HG02610 (cell line): ENCODE measurements around the gene DNAI1.
A peak's percentile ranks its signal among the peaks of the same experiment; 100 is the strongest.

ENCODE experiments used
- ATAC-seq: cut with Tn5 transposase; IDR thresholded peaks from one replicate; pipeline ENCODE4 v1.9.1; 2021; ENCODE audit warnings: mild to moderate bottlenecking, moderate library complexity; ENCODE audit not compliant: unreplicated experiment

Gene DNAI1

GRCh38 chr9:34510497-34511468 lies 52.2 kb downstream of the DNAI1 start:
- ATAC-seq: no peak

GRCh38 chr9:34512131-34513078 lies 53.8 kb downstream of the DNAI1 start:
- no peak for ATAC-seq

- no peak for ATAC-seq
These were observed 55.1 kb downstream of the DNAI1 start for GRCh38 chr9:34513567-34514214.

- ATAC-seq: no peak
These were observed 55.8 kb downstream of the DNAI1 start for GRCh38 chr9:34514401-34514800.

GRCh38 chr9:34514816-34515215 lies 56.2 kb downstream of the DNAI1 start:
- no peak for ATAC-seq

GRCh38 chr9:34515959-34516358 lies 57.4 kb downstream of the DNAI1 start:
- ATAC-seq: no peak

GRCh38 chr9:34517185-34517584 lies 58.6 kb downstream of the DNAI1 start:
- no peak for ATAC-seq

GRCh38 chr9:34518110-34518616 lies 59.6 kb downstream of the DNAI1 start:
- no peak for ATAC-seq

GRCh38 chr9:34518896-34519295 lies 60.3 kb downstream of the DNAI1 start:
- ATAC-seq: no peak

GRCh38 chr9:34519321-34520020 lies 60.9 kb downstream of the DNAI1 start:
- ATAC-seq: no peak

- ATAC-seq: no peak
These were observed 61.5 kb downstream of the DNAI1 start for GRCh38 chr9:34520096-34520495.

- ATAC-seq: no peak
These were observed 62.1 kb downstream of the DNAI1 start for GRCh38 chr9:34520505-34521385.

- no peak for ATAC-seq
These were observed 62.9 kb downstream of the DNAI1 start for GRCh38 chr9:34521406-34522045.

- peak; percentile 5 for ATAC-seq
These were observed 63.7 kb downstream of the DNAI1 start for GRCh38 chr9:34522091-34522887.

GRCh38 chr9:34522971-34523797 lies 64.6 kb downstream of the DNAI1 start, which contains the start of gene ENHO:
Gene ENHO, minus strand, starts transcription at chr9:34522990. Its CDS starts 1,295 bp downstream, at chr9:34521695.
- peak; percentile 74 for ATAC-seq

- ATAC-seq: no peak
These were observed 65.7 kb downstream of the DNAI1 start for GRCh38 chr9:34524349-34524748.

- no peak for ATAC-seq
These were observed 67.4 kb downstream of the DNAI1 start for GRCh38 chr9:34526026-34526425.
